ENCODE results near the gene SESN1.

Gene SESN1

GRCh38 chr6:109025639-109026038, 69.0 kb downstream of the SESN1 start:
- no peak for DNase-seq

- DNase-seq, result no peak
Measured at GRCh38 chr6:109024784-109025183, 69.9 kb downstream of the SESN1 start.

- no peak for DNase-seq
Measured at GRCh38 chr6:109024368-109024767, 70.3 kb downstream of the SESN1 start.

- no peak for DNase-seq
Measured at GRCh38 chr6:109023356-109023925, 71.2 kb downstream of the SESN1 start.

GRCh38 chr6:109021870-109022269, 72.8 kb downstream of the SESN1 start:
- no peak for DNase-seq

GRCh38 chr6:109019911-109020310, 74.7 kb downstream of the SESN1 start:
- DNase-seq, result no peak

- DNase-seq, result no peak
Measured at GRCh38 chr6:109015176-109015575, 79.5 kb downstream of the SESN1 start.

- no peak for DNase-seq
Measured at GRCh38 chr6:109014606-109015005, 80.0 kb downstream of the SESN1 start.

GRCh38 chr6:109013656-109014305, 80.9 kb downstream of the SESN1 start:
- no peak for DNase-seq

- peak in 1 of 14 donors; percentile 48 for DNase-seq
Measured at GRCh38 chr6:109010705-109011102, 83.9 kb downstream of the SESN1 start.

GRCh38 chr6:109009962-109010704, 84.5 kb downstream of the SESN1 start:
- DNase-seq, result no peak

GRCh38 chr6:109009236-109009961, 85.2 kb downstream of the SESN1 start:
- peak; percentile 22 to 94 (median 82) for DNase-seq

GRCh38 chr6:109008537-109009235, 86.0 kb downstream of the SESN1 start:
- peak in 10 of 14 donors; percentile 37 to 87 (median 73) for DNase-seq

GRCh38 chr6:109008054-109008453, 86.6 kb downstream of the SESN1 start:
- no peak for DNase-seq

GRCh38 chr6:109007521-109007920, 87.1 kb downstream of the SESN1 start:
- no peak for DNase-seq

GRCh38 chr6:109006818-109007217, 87.8 kb downstream of the SESN1 start:
- DNase-seq, result no peak

GRCh38 chr6:109002882-109003281, 91.8 kb downstream of the SESN1 start:
- no peak for DNase-seq

- peak in 6 of 14 donors; percentile 6 to 54 (median 17) for DNase-seq
Measured at GRCh38 chr6:109002051-109002697, 92.5 kb downstream of the SESN1 start.

GRCh38 chr6:109001291-109001894, 93.3 kb downstream of the SESN1 start:
- peak in 1 of 14 donors; percentile 19 for DNase-seq

GRCh38 chr6:109000289-109000688, 94.4 kb downstream of the SESN1 start:
- DNase-seq, result no peak

- no peak for DNase-seq
Measured at GRCh38 chr6:108999428-108999827, 95.2 kb downstream of the SESN1 start.

Data from C1 segment of cervical spinal cord (tissue), 14 donors.